ENCODE results near the gene ARHGAP10. TPM values are rescaled to one million over a fixed set of nuclear protein-coding genes. Genes with fewer than 3 reads are reported as not detected.

The ARHGAP10 gene
- total and polyA plus RNA-seq, 10 of the 15 experiments (the other 5 are each of a cell fraction or from before 2014, with no cell fraction given), result 1.3 to 25.8 (median 17.2) TPM

DNA sequence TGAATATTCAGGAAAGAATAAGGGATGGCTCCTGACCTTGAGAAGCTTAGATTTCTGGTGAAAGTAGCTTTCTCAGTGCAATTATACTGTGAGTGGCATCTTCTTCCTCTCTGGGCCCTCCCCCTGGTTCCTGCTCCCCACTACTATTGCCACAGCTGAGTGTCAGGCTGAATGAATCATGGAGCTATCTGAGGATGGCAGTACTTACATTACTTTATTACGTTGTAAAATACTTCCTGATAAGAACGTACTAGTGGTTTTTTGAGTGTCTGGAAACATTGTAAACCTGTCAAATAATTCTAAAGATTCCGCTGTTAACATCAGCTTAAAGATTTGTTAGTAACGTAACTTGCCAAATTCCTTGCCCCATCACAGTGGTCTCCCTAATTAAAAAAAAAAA, 36.2 kb downstream of the ARHGAP10 start:
- TF ChIP-seq ZSCAN29 (IDR thresholded peaks at IDR 0.05) (no peak), FOXM1 (IDR thresholded peaks at IDR 0.05; ENCODE audit: low read depth, low read length) (no peak), ZZZ3 (IDR thresholded peaks at IDR 0.05; ENCODE audit: control insufficient read depth, insufficient read length, low read depth) (no peak), CEBPB (IDR thresholded peaks at IDR 0.05; ENCODE audit: borderline replicate concordance in 1 of 2, low read depth in 2 of 2, low read length in 2 of 2) (no peak), BMI1 (IDR thresholded peaks at IDR 0.05; ENCODE audit: borderline replicate concordance) (no peak), TCF7 (IDR thresholded peaks at IDR 0.05; ENCODE audit: borderline replicate concordance) (no peak), SPI1 (IDR thresholded peaks at IDR 0.05; ENCODE audit: borderline replicate concordance, insufficient read depth, low read depth, low read length) (no peak), TCF12 (IDR thresholded peaks at IDR 0.05; ENCODE audit: low read depth, low read length) (no peak), MTA2 (IDR thresholded peaks at IDR 0.05; ENCODE audit: low read depth) (no peak), SRF (IDR thresholded peaks at IDR 0.05; ENCODE audit: low read depth in 2 of 2, low read length in 2 of 2) (no peak), POLR2AphosphoS2 (IDR thresholded peaks at IDR 0.05; ENCODE audit: low read depth, low read length) (no peak), RCOR1 (conservative IDR thresholded peaks at IDR 0.05; ENCODE audit: low read depth, low read length) (no peak)
- whole genome bisulfite sequencing (ENCODE audit: insufficient coverage, insufficient replicate concordance, low lambda C conversion rate, missing lambda C conversion rate), result 74% methylated on average over 4 of the region's 4 CpGs
- no peak overlapping the region for H3K9ac ChIP-seq (ENCODE audit: control insufficient read depth, insufficient read depth, low read length)
- H3K9me3 ChIP-seq (replicated peaks; ENCODE audit: control insufficient read depth, insufficient read depth, low read length), result no peaks in the 10 kb centered on the region; the same call in 2 of the 3 replicates
- H2AFZ ChIP-seq (ENCODE audit: control insufficient read depth, low read depth, low read length), result no peak overlapping the region
- no peaks in the 10 kb centered on the region for H3K27me3 ChIP-seq (replicated peaks in 1 of 2; ENCODE audit: control insufficient read depth in 2 of 2, insufficient read depth in 2 of 2, low read length in 1 of 2)
- H4K20me1 ChIP-seq (ENCODE audit: control insufficient read depth, insufficient read depth), result no peaks in the 10 kb centered on the region
- ChIA-PET POLR2A (interaction anchor here (0.5 to 1.4 kb wide), 4 partner anchors 20 to 1535 kb away, joined by 3 to 5 read pairs (median 4); no protein-coding TSS in a partner anchor), CTCF (interaction anchor here (0.6 to 2.5 kb wide), 8 partner anchors 8 to 99 kb away, joined by 3 to 9 read pairs (median 3); no protein-coding TSS in a partner anchor), RAD21 (ENCODE audit: unreplicated experiment) (interaction anchor here (0.9 to 1.3 kb wide), 5 partner anchors 13 to 99 kb away, joined by 3 to 5 read pairs (median 4); partner anchors contain the start of gene ARHGAP10), SMC1A (ENCODE audit: uncharacterized antibody, unreplicated experiment) (interaction anchor here (0.6 to 2.8 kb wide), 9 partner anchors 11 to 467 kb away, joined by 3 to 13 read pairs (median 3); no protein-coding TSS in a partner anchor)
- H3K4me1 ChIP-seq (ENCODE audit: control insufficient read depth, insufficient read depth, low read length), result peaks cover 11% of the 10 kb centered on the region
- intact Hi-C loops (cut with micrococcal nuclease; ENCODE audit: unreplicated experiment) (no loop called here), in situ Hi-C loops (cut with MboI) (no loop called here)
- no peak overlapping the region for H3K4me3 ChIP-seq
- FAIRE-seq (no peak), DNase-seq (ENCODE audit: low read depth, low spot score) (no peak), ATAC-seq (peak; percentile 48; the same call in 2 of the 3 replicates)
- peaks cover 54% of the 10 kb centered on the region for H3K79me2 ChIP-seq (ENCODE audit: control insufficient read depth, insufficient read depth, low read length)
- H3K27ac ChIP-seq (ENCODE audit: control insufficient read depth, insufficient read depth), result no peak overlapping the region
- peaks cover 0 to 5% of the 10 kb centered on the region in 2 experiments; a peak in 2 of 4 replicates for H3K36me3 ChIP-seq (ENCODE audit: control insufficient read depth in 2 of 2, insufficient read depth in 2 of 2, low read length in 1 of 2)
- no TSS peak for BruUV-seq (replicated peaks)
- H3K4me2 ChIP-seq (ENCODE audit: control insufficient read depth, insufficient read depth), result no peak overlapping the region

Data from GM12878 (cell line).